Esophagus squamous epithelium (tissue), 5 donors: Measurements from ENCODE around the gene ARAP3. TPM values are rescaled to one million over a fixed set of nuclear protein-coding genes. Genes with fewer than 3 reads are reported as not detected.

Experiments used
- DNase-seq: peaks from one replicate; lab custom pipeline; 2025; lab: John Stamatoyannopoulos, UW
- H3K27ac ChIP-seq, 4 donors: fragments of 200-600 bp; sonication (generic); one replicate each; pipeline ENCODE4 v1.5.1; 2016 to 2019; ENCODE audit warnings: mild to moderate bottlenecking in 1 of 4
- H3K27me3 ChIP-seq, 4 donors: fragments of 200-600 bp; sonication (generic); 1 replicate in 3 of 4; 2 replicates in 1 of 4; pipeline versions ENCODE4 v1.5.1 to v1.6.0; 2017 to 2021; ENCODE audit warnings: antibody characterized with exemption in 1 of 4
- H3K36me3 ChIP-seq, 3 donors: fragments of 200-600 bp; sonication (generic); one replicate each; pipeline ENCODE4 v1.5.1; 2016 to 2019
- H3K4me1 ChIP-seq, 3 donors: fragments of 200-600 bp; sonication (generic); one replicate each; pipeline ENCODE4 v1.5.1; 2017 to 2019
- H3K4me3 ChIP-seq, 4 donors: fragments of 200-600 bp; sonication (generic); 1 replicate in 3 of 4; 2 replicates in 1 of 4; pipeline ENCODE4 v1.5.1; 2016 to 2019; ENCODE audit warnings: mild to moderate bottlenecking in 2 of 4, moderate library complexity in 1 of 4
- H3K9me3 ChIP-seq, 3 donors: fragments of 200-600 bp; sonication (generic); one replicate each; pipeline ENCODE4 v1.5.1; 2016 to 2019
- POLR2A ChIP-seq, 4 donors: fragments of 450-650 bp; IDR thresholded peaks; one replicate each; pipeline ENCODE4 v1.6.1; 2017; ENCODE audit warnings: antibody characterized with exemption in 4 of 4, mild to moderate bottlenecking in 4 of 4, moderate library complexity in 3 of 4
- WGBS, 2 donors: methylation state at CpG; one replicate each; pipeline ENCODE4 v1.1.5; 2018; 5-methylcytosine and 5-hydroxymethylcytosine counted together
- intact Hi-C: fragments of 100-400 bp; cut with DNase I; formaldehyde crosslinking; loops from one replicate; pipeline ENCODE4 v1.15.0; 2022
- total RNA-seq, 4 donors: library from RNA; depleted of rRNA; stranded (reverse); fragments of >200 nt; gene quantifications; one replicate each; pipeline ENCODE4 v1.1.0, GENCODE V29; 2016
- TF ChIP-seq, protein P1 (sequence below), 6 experiments: fragments of 450-650 bp in 4 of 6; fragments of 200-600 bp in 2 of 6; sonication (generic) in 2 of 6; IDR thresholded peaks; one replicate each; pipeline ENCODE4 v1.5.1; 2016 to 2019; ENCODE audit warnings: antibody characterized with exemption in 6 of 6, mild to moderate bottlenecking in 4 of 6, moderate library complexity in 4 of 6
- donor health status: DM: yes; HTN: yes; CAD: no.

ARAP3 gene
- total RNA-seq, 4 donors from 2014 or later = 1.1 to 5.9 (median 2.4) TPM

DNA sequence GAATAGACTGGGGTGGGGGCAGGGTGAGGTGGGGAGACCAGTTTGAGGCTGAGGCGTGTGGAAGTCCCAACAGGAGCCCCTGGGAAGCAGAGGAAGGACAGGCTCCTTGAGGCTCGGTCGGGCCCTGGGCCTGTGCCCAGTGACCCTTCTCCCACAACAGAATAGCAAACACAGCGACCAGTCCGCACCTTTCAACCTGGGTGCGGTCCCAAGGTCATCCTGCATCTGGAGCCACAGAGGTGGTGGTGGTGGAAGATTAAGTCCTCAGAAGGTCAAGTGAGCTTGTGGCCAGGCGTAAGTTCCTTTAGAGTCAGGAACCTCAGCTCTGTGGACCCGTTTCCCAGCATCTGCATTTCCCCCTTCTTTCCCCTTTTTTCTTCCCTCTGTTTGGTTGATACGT, 26.0 kb upstream of the ARAP3 start:
- Histone ChIP-seq H3K27me3 (peaks cover 0 to 44% (median 0%) of the 10 kb centered on the region in 4 donors), H3K36me3 (no peaks in the 10 kb centered on the region), H3K27ac (no peak overlapping the region), H3K4me3 (no peak overlapping the region), H3K9me3 (no peaks in the 10 kb centered on the region), H3K4me1 (peaks cover 0 to 7% (median 2%) of the 10 kb centered on the region in 3 donors)
- TF ChIP-seq, protein P1, sequence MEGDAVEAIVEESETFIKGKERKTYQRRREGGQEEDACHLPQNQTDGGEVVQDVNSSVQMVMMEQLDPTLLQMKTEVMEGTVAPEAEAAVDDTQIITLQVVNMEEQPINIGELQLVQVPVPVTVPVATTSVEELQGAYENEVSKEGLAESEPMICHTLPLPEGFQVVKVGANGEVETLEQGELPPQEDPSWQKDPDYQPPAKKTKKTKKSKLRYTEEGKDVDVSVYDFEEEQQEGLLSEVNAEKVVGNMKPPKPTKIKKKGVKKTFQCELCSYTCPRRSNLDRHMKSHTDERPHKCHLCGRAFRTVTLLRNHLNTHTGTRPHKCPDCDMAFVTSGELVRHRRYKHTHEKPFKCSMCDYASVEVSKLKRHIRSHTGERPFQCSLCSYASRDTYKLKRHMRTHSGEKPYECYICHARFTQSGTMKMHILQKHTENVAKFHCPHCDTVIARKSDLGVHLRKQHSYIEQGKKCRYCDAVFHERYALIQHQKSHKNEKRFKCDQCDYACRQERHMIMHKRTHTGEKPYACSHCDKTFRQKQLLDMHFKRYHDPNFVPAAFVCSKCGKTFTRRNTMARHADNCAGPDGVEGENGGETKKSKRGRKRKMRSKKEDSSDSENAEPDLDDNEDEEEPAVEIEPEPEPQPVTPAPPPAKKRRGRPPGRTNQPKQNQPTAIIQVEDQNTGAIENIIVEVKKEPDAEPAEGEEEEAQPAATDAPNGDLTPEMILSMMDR (IDR thresholded peaks at IDR 0.05) = no peak
- no peak for TF ChIP-seq POLR2A (IDR thresholded peaks at IDR 0.05)
- WGBS, 2 donors = 72 to 78% methylated on average over 6 to 8 of the region's 9 CpGs
- intact Hi-C loops = no loop called here
- DNase-seq = no peak

GRCh38 chr5:141707510-141707909, 25.5 kb upstream of the ARAP3 start:
- H3K27me3 ChIP-seq = peaks cover 0 to 44% (median under 1%) of the 10 kb centered on the region in 4 donors
- 58 to 72% methylated on average over 6 to 8 of the region's 8 CpGs for WGBS, 2 donors
- no peak for TF ChIP-seq POLR2A (IDR thresholded peaks at IDR 0.05)
- TF ChIP-seq, protein P1 (IDR thresholded peaks at IDR 0.05) = no peak
- no peak overlapping the region for H3K4me3 ChIP-seq
- intact Hi-C loops = no loop called here
- DNase-seq = no peak
- peaks cover 3 to 10% (median 8%) of the 10 kb centered on the region in 3 donors for H3K4me1 ChIP-seq
- H3K36me3 ChIP-seq = no peaks in the 10 kb centered on the region
- H3K9me3 ChIP-seq = no peaks in the 10 kb centered on the region
- no peak overlapping the region for H3K27ac ChIP-seq

DNA sequence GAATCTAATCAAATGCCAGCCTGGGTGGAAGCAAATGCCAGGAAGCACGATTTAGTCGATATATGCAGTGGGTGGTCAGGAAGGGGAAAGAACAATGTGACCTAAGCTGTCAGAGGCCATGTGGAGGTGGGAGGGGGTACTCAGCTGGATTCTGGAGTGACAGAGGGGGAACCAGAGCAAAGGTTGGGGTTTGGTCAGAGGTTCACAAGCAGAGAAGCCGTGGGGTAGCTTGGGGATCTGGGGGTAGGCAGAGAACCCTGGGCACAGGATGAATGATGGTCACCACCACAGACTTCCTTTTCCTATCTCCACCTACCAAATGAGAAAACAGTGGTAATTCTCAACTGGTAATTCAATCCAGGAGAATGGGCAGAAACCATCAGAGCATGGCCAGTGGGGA, 24.1 kb upstream of the ARAP3 start:
- intact Hi-C loops = no loop called here
- no peaks in the 10 kb centered on the region for H3K9me3 ChIP-seq
- peaks cover 0 to 57% (median 4%) of the 10 kb centered on the region in 4 donors for H3K27me3 ChIP-seq
- no peak for DNase-seq
- no peak for TF ChIP-seq POLR2A (IDR thresholded peaks at IDR 0.05)
- TF ChIP-seq, protein P1 (IDR thresholded peaks at IDR 0.05) = no peak
- no peak overlapping the region for H3K27ac ChIP-seq
- no peaks in the 10 kb centered on the region for H3K36me3 ChIP-seq
- WGBS, 2 donors = 54% methylated on average over 3 of the region's 3 CpGs
- peaks cover 7 to 21% (median 18%) of the 10 kb centered on the region in 3 donors for H3K4me1 ChIP-seq
- no peak overlapping the region for H3K4me3 ChIP-seq

GRCh38 chr5:141705469-141705868, 23.4 kb upstream of the ARAP3 start:
- intact Hi-C loops = no loop called here
- Histone ChIP-seq H3K4me3 (no peak overlapping the region), H3K36me3 (no peaks in the 10 kb centered on the region), H3K27ac (no peak overlapping the region), H3K9me3 (no peaks in the 10 kb centered on the region), H3K27me3 (peaks cover 0 to 57% (median 4%) of the 10 kb centered on the region in 4 donors), H3K4me1 (peaks cover 7 to 21% (median 18%) of the 10 kb centered on the region in 3 donors)
- 45 to 53% methylated on average over 1 of the region's 1 CpG for WGBS, 2 donors
- DNase-seq = no peak
- TF ChIP-seq POLR2A (IDR thresholded peaks at IDR 0.05) = no peak
- TF ChIP-seq, protein P1 (IDR thresholded peaks at IDR 0.05) = no peak

GRCh38 chr5:141704782-141705297, 22.8 kb upstream of the ARAP3 start:
- no peak overlapping the region for H3K4me3 ChIP-seq
- H3K9me3 ChIP-seq = no peaks in the 10 kb centered on the region
- H3K27me3 ChIP-seq = peaks cover 0 to 63% (median 4%) of the 10 kb centered on the region in 4 donors
- intact Hi-C loops = no loop called here
- no peak overlapping the region for H3K27ac ChIP-seq
- H3K36me3 ChIP-seq = no peaks in the 10 kb centered on the region
- WGBS, 2 donors = 58 to 60% methylated on average over 1 of the region's 1 CpG
- no peak for DNase-seq
- TF ChIP-seq POLR2A (IDR thresholded peaks at IDR 0.05) = no peak
- TF ChIP-seq, protein P1 (IDR thresholded peaks at IDR 0.05) = no peak
- H3K4me1 ChIP-seq = peaks cover 7 to 21% (median 18%) of the 10 kb centered on the region in 3 donors
